Upper lobe of left lung (tissue), 4 donors: ENCODE results near the gene GRB14.

ENCODE experiments used
- CTCF ChIP-seq, 6 experiments: fragments of 450-650 bp in 4 of 6; fragments of 200-600 bp in 2 of 6; sonication (generic) in 2 of 6; IDR thresholded peaks; one replicate each; pipeline ENCODE4 v1.5.1; 2016 to 2019; ENCODE audit warnings: antibody characterized with exemption in 6 of 6
- EP300 ChIP-seq, 4 donors: sonication (generic); formaldehyde crosslinking; IDR thresholded peaks; one replicate each; pipeline ENCODE4 v1.5.1; 2017; ENCODE audit warnings: antibody characterized with exemption in 4 of 4, control low read depth in 2 of 4
- POLR2A ChIP-seq, 4 donors: fragments of 450-650 bp; IDR thresholded peaks; one replicate each; pipeline ENCODE4 v1.5.1; 2016 to 2017; ENCODE audit warnings: antibody characterized with exemption in 4 of 4, mild to moderate bottlenecking in 2 of 4

GRCh38 chr2:164651361-164651760, 30.1 kb upstream of the GRB14 start:
- TF ChIP-seq CTCF (IDR thresholded peaks at IDR 0.05) (no peak), POLR2A (IDR thresholded peaks at IDR 0.05) (no peak), EP300 (IDR thresholded peaks at IDR 0.05) (no peak)
